Measurements from ENCODE around the gene LRRC4C.

The LRRC4C gene

GRCh38 chr11:41451011-41451410 is 8.4 kb downstream of the LRRC4C start:
- H3K4me3 ChIP-seq = no peak overlapping the region
- H3K4me1 ChIP-seq = no peaks in the 10 kb centered on the region
- H3K27me3 ChIP-seq (ENCODE audit: low read depth) = no peaks in the 10 kb centered on the region
- no peaks in the 10 kb centered on the region for H3K36me3 ChIP-seq (replicated peaks)
- in situ Hi-C loops (cut with MboI; ENCODE audit: low sequenced_read_pairs) = no loop called here
- no peaks in the 10 kb centered on the region for H3K9me3 ChIP-seq
- no peak for DNase-seq (ENCODE audit: low spot score in 2 of 2)

- Histone ChIP-seq H3K4me1 (no peaks in the 10 kb centered on the region), H3K4me3 (no peak overlapping the region), H3K9me3 (no peaks in the 10 kb centered on the region), H3K27me3 (ENCODE audit: low read depth) (no peaks in the 10 kb centered on the region), H3K36me3 (replicated peaks) (no peaks in the 10 kb centered on the region)
- in situ Hi-C loops (cut with MboI; ENCODE audit: low sequenced_read_pairs) = no loop called here
- DNase-seq (ENCODE audit: low spot score in 2 of 2) = no peak
Observed at GRCh38 chr11:41449483-41450050, 9.9 kb downstream of the LRRC4C start.

GRCh38 chr11:41446566-41446965 is 12.9 kb downstream of the LRRC4C start:
- no peaks in the 10 kb centered on the region; the same call in 1 of the 2 replicates for H3K27me3 ChIP-seq (ENCODE audit: low read depth)
- H3K4me1 ChIP-seq = no peaks in the 10 kb centered on the region
- H3K9me3 ChIP-seq = no peaks in the 10 kb centered on the region
- DNase-seq (ENCODE audit: low spot score in 2 of 2) = no peak
- no peak overlapping the region for H3K4me3 ChIP-seq
- in situ Hi-C loops (cut with MboI; ENCODE audit: low sequenced_read_pairs) = no loop called here
- no peaks in the 10 kb centered on the region for H3K36me3 ChIP-seq (replicated peaks)

- in situ Hi-C loops (cut with MboI; ENCODE audit: low sequenced_read_pairs) = no loop called here
- Histone ChIP-seq H3K4me1 (no peaks in the 10 kb centered on the region), H3K9me3 (no peaks in the 10 kb centered on the region), H3K27me3 (ENCODE audit: low read depth) (no peaks in the 10 kb centered on the region; the same call in 1 of the 2 replicates), H3K4me3 (no peak overlapping the region), H3K36me3 (replicated peaks) (no peaks in the 10 kb centered on the region)
- DNase-seq (ENCODE audit: low spot score in 2 of 2) = no peak
Observed at GRCh38 chr11:41446107-41446506, 13.3 kb downstream of the LRRC4C start.

GRCh38 chr11:41437006-41437490 is 22.4 kb downstream of the LRRC4C start:
- Histone ChIP-seq H3K27me3 (ENCODE audit: low read depth) (no peaks in the 10 kb centered on the region), H3K9me3 (no peaks in the 10 kb centered on the region), H3K4me1 (no peaks in the 10 kb centered on the region), H3K4me3 (no peak overlapping the region), H3K36me3 (replicated peaks) (no peaks in the 10 kb centered on the region)
- DNase-seq (ENCODE audit: low spot score in 2 of 2) = no peak
- in situ Hi-C loops (cut with MboI; ENCODE audit: low sequenced_read_pairs) = no loop called here

- Histone ChIP-seq H3K27me3 (ENCODE audit: low read depth) (no peaks in the 10 kb centered on the region), H3K4me1 (no peaks in the 10 kb centered on the region), H3K36me3 (replicated peaks) (no peaks in the 10 kb centered on the region), H3K9me3 (no peaks in the 10 kb centered on the region), H3K4me3 (no peak overlapping the region)
- DNase-seq (ENCODE audit: low spot score in 2 of 2) = no peak
- in situ Hi-C loops (cut with MboI; ENCODE audit: low sequenced_read_pairs) = no loop called here
Observed at GRCh38 chr11:41435531-41435930, 23.9 kb downstream of the LRRC4C start.

GRCh38 chr11:41431784-41432183 is 27.7 kb downstream of the LRRC4C start:
- in situ Hi-C loops (cut with MboI; ENCODE audit: low sequenced_read_pairs) = no loop called here
- Histone ChIP-seq H3K27me3 (ENCODE audit: low read depth) (no peaks in the 10 kb centered on the region), H3K4me3 (no peak overlapping the region), H3K9me3 (no peaks in the 10 kb centered on the region), H3K4me1 (no peaks in the 10 kb centered on the region), H3K36me3 (replicated peaks) (no peaks in the 10 kb centered on the region)
- peak; percentile 18 to 39 for DNase-seq (ENCODE audit: low spot score in 2 of 2)

GRCh38 chr11:41419901-41420300 is 39.6 kb downstream of the LRRC4C start:
- DNase-seq (ENCODE audit: low spot score in 2 of 2) = no peak
- in situ Hi-C loops (cut with MboI; ENCODE audit: low sequenced_read_pairs) = no loop called here
- no peaks in the 10 kb centered on the region for H3K9me3 ChIP-seq
- peaks cover 8% of the 10 kb centered on the region for H3K27me3 ChIP-seq (ENCODE audit: low read depth)
- no peaks in the 10 kb centered on the region for H3K4me1 ChIP-seq
- no peak overlapping the region for H3K4me3 ChIP-seq
- no peaks in the 10 kb centered on the region for H3K36me3 ChIP-seq (replicated peaks)

GRCh38 chr11:41414771-41415440 is 44.5 kb downstream of the LRRC4C start:
- Histone ChIP-seq H3K27me3 (ENCODE audit: low read depth) (peaks cover 8% of the 10 kb centered on the region), H3K4me1 (no peaks in the 10 kb centered on the region), H3K4me3 (no peak overlapping the region), H3K36me3 (replicated peaks) (no peaks in the 10 kb centered on the region), H3K9me3 (no peaks in the 10 kb centered on the region)
- in situ Hi-C loops (cut with MboI; ENCODE audit: low sequenced_read_pairs) = no loop called here
- DNase-seq (ENCODE audit: low spot score in 2 of 2) = no peak

GRCh38 chr11:41413843-41414242 is 45.6 kb downstream of the LRRC4C start:
- no peak for DNase-seq (ENCODE audit: low spot score in 2 of 2)
- H3K36me3 ChIP-seq (replicated peaks) = no peaks in the 10 kb centered on the region
- H3K9me3 ChIP-seq = no peaks in the 10 kb centered on the region
- in situ Hi-C loops (cut with MboI; ENCODE audit: low sequenced_read_pairs) = no loop called here
- no peak overlapping the region for H3K4me3 ChIP-seq
- H3K4me1 ChIP-seq = no peaks in the 10 kb centered on the region
- H3K27me3 ChIP-seq (ENCODE audit: low read depth) = peaks cover 8% of the 10 kb centered on the region

- Histone ChIP-seq H3K9me3 (no peaks in the 10 kb centered on the region), H3K4me1 (no peaks in the 10 kb centered on the region; the same call in 1 of the 2 replicates), H3K36me3 (replicated peaks) (no peaks in the 10 kb centered on the region), H3K4me3 (no peak overlapping the region), H3K27me3 (ENCODE audit: low read depth) (no peaks in the 10 kb centered on the region)
- in situ Hi-C loops (cut with MboI; ENCODE audit: low sequenced_read_pairs) = no loop called here
- DNase-seq (ENCODE audit: low spot score in 2 of 2) = no peak
Observed at GRCh38 chr11:41405812-41406211, 53.6 kb downstream of the LRRC4C start.

GRCh38 chr11:41404109-41404508 is 55.3 kb downstream of the LRRC4C start:
- in situ Hi-C loops (cut with MboI; ENCODE audit: low sequenced_read_pairs) = no loop called here

GRCh38 chr11:41403458-41403857 is 56.0 kb downstream of the LRRC4C start:
- Histone ChIP-seq H3K9me3 (no peaks in the 10 kb centered on the region), H3K4me1 (no peaks in the 10 kb centered on the region; the same call in 1 of the 2 replicates), H3K4me3 (no peak overlapping the region), H3K27me3 (ENCODE audit: low read depth) (no peaks in the 10 kb centered on the region), H3K36me3 (replicated peaks) (no peaks in the 10 kb centered on the region)
- in situ Hi-C loops (cut with MboI; ENCODE audit: low sequenced_read_pairs) = no loop called here
- DNase-seq (ENCODE audit: low spot score in 2 of 2) = no peak

More at GRCh38 chr11:41404109-41404508, 55.3 kb downstream of the LRRC4C start:
- no peak for DNase-seq (ENCODE audit: low spot score in 2 of 2)
- Histone ChIP-seq H3K4me1 (no peaks in the 10 kb centered on the region; the same call in 1 of the 2 replicates), H3K4me3 (no peak overlapping the region), H3K9me3 (no peaks in the 10 kb centered on the region), H3K36me3 (replicated peaks) (no peaks in the 10 kb centered on the region), H3K27me3 (ENCODE audit: low read depth) (no peaks in the 10 kb centered on the region)

- DNase-seq (ENCODE audit: low spot score in 2 of 2) = no peak
Observed at GRCh38 chr11:41400819-41401382, 58.6 kb downstream of the LRRC4C start.

More at GRCh38 chr11:41400819-41401382, 58.6 kb downstream of the LRRC4C start:
- Histone ChIP-seq H3K27me3 (ENCODE audit: low read depth) (no peaks in the 10 kb centered on the region), H3K9me3 (no peaks in the 10 kb centered on the region), H3K4me1 (no peaks in the 10 kb centered on the region; the same call in 1 of the 2 replicates), H3K36me3 (replicated peaks) (no peaks in the 10 kb centered on the region), H3K4me3 (no peak overlapping the region)
- in situ Hi-C loops (cut with MboI; ENCODE audit: low sequenced_read_pairs) = no loop called here
